Nephron progenitor cell (in vitro differentiated cells): ENCODE data around the gene SLC9A2.

ENCODE experiments used
- DNase-seq: peaks from one replicate; pipeline ENCODE4 v3.0.0; 2021
- H3K27ac Mint-ChIP-seq: 2 replicates; pipeline ENCODE4 v1.8.0; 2021; ENCODE audit warnings: mild to moderate bottlenecking, moderate library complexity, mixed read lengths
- H3K27me3 Mint-ChIP-seq: 2 replicates; pipeline ENCODE4 v1.8.0; 2021; ENCODE audit warnings: mild to moderate bottlenecking, low read depth, mixed read lengths; ENCODE audit not compliant: poor library complexity
- H3K36me3 Mint-ChIP-seq: 2 replicates; pipeline ENCODE4 v1.8.0; 2021; ENCODE audit warnings: low read depth, mixed read lengths
- H3K4me1 Mint-ChIP-seq: 2 replicates; pipeline ENCODE4 v1.8.0; 2021; ENCODE audit warnings: mixed read lengths
- H3K4me3 Mint-ChIP-seq: 2 replicates; pipeline ENCODE4 v1.8.0; 2021; ENCODE audit warnings: mild to moderate bottlenecking, moderate library complexity, mixed read lengths
- H3K9me3 Mint-ChIP-seq: 2 replicates; pipeline ENCODE4 v1.8.0; 2021; ENCODE audit warnings: mild to moderate bottlenecking, moderate library complexity, mixed read lengths
- TF ChIP-seq, protein P1 (sequence below): fragments of 200-600 bp; sonication (generic); IDR thresholded peaks from 2 replicates; pipeline ENCODE4 v1.5.0; 2021; ENCODE audit warnings: antibody characterized with exemption

The SLC9A2 gene

GRCh38 chr2:102585847-102586404 is 33.4 kb upstream of the SLC9A2 start:
- Mint-ChIP-seq H3K27me3 (no peaks in the 10 kb centered on the region), H3K27ac (no peak overlapping the region), H3K36me3 (no peaks in the 10 kb centered on the region), H3K4me3 (no peak overlapping the region), H3K9me3 (peaks cover 6% of the 10 kb centered on the region), H3K4me1 (peaks cover 5% of the 10 kb centered on the region)
- TF ChIP-seq, protein P1, sequence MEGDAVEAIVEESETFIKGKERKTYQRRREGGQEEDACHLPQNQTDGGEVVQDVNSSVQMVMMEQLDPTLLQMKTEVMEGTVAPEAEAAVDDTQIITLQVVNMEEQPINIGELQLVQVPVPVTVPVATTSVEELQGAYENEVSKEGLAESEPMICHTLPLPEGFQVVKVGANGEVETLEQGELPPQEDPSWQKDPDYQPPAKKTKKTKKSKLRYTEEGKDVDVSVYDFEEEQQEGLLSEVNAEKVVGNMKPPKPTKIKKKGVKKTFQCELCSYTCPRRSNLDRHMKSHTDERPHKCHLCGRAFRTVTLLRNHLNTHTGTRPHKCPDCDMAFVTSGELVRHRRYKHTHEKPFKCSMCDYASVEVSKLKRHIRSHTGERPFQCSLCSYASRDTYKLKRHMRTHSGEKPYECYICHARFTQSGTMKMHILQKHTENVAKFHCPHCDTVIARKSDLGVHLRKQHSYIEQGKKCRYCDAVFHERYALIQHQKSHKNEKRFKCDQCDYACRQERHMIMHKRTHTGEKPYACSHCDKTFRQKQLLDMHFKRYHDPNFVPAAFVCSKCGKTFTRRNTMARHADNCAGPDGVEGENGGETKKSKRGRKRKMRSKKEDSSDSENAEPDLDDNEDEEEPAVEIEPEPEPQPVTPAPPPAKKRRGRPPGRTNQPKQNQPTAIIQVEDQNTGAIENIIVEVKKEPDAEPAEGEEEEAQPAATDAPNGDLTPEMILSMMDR, result no peak
- DNase-seq, result no peak

DNA sequence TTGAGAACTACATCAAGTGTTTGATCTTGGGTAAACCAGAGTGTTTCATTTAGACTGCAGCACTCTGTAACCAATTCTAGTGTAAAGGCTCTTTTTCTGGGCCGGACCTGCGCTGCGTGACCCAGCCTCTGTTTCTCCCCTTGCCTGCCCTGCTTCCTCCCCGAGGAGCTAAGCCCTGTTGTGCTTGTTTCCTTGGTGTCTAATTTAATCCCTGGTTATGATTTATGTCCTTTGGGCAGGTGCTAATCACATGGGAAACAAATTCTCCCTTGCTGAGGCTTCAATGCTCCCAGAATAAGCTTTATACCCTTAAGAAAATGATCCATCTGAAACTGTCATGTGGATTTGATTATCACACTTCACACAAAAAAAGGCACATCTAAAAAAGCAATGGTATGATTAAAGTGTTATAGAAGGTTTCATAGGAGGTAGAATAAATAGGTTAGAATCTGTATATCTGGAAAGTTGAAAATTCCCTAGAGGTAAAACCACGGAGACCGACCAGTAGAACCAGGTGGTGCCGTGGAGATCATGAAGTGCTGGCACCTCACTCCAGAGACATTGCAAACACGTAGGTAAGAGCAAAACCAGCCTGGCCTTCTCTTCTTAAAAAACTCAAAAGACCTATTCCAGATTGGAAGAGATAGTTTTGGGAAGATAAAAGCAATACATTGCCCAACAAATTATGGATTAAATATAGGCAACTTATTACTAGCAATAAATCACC is 31.0 kb upstream of the SLC9A2 start:
- Mint-ChIP-seq H3K27me3 (no peaks in the 10 kb centered on the region), H3K9me3 (no peaks in the 10 kb centered on the region), H3K4me1 (peaks cover 9% of the 10 kb centered on the region), H3K27ac (no peak overlapping the region), H3K4me3 (no peak overlapping the region), H3K36me3 (no peaks in the 10 kb centered on the region)
- TF ChIP-seq, protein P1, result no peak
- DNase-seq, result no peak

- peaks cover 9% of the 10 kb centered on the region for H3K4me1 Mint-ChIP-seq
- TF ChIP-seq, protein P1, result no peak
- no peaks in the 10 kb centered on the region for H3K9me3 Mint-ChIP-seq
- no peak for DNase-seq
- no peak overlapping the region for H3K4me3 Mint-ChIP-seq
- peak overlapping the region; percentile 22 for H3K27ac Mint-ChIP-seq
- no peaks in the 10 kb centered on the region for H3K36me3 Mint-ChIP-seq
- H3K27me3 Mint-ChIP-seq, result no peaks in the 10 kb centered on the region
These were observed 29.9 kb upstream of the SLC9A2 start for GRCh38 chr2:102589444-102589843.

DNA sequence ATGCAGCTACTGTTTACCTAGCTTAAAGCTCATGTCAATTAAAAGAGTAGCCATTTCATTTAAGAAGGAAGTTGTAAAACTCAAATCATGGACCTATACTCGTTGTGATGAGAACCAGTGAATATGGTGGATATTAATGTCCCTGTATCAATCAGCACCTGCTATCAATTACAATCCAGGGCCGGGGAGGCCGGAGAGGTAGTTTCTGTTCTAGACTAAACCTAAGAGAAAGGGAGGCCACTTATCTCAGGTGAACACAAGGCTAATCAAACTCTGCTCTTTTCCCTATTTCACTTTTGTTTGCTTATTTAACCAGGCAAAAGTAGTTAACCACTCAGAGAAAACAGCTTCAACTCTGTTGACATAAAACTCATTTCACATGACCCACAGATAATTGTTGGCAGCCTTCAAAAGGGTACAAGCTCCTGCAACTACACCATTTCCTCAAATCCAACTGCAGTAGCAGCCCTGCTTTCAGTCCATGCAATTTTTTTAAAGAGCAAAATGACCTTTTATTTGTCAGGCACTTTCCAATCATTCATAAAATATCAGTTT is 27.8 kb upstream of the SLC9A2 start:
- Mint-ChIP-seq H3K9me3 (no peaks in the 10 kb centered on the region), H3K36me3 (no peaks in the 10 kb centered on the region), H3K4me1 (peaks cover 9% of the 10 kb centered on the region), H3K27ac (no peak overlapping the region), H3K4me3 (no peak overlapping the region), H3K27me3 (no peaks in the 10 kb centered on the region)
- TF ChIP-seq, protein P1, result no peak
- no peak for DNase-seq

DNA sequence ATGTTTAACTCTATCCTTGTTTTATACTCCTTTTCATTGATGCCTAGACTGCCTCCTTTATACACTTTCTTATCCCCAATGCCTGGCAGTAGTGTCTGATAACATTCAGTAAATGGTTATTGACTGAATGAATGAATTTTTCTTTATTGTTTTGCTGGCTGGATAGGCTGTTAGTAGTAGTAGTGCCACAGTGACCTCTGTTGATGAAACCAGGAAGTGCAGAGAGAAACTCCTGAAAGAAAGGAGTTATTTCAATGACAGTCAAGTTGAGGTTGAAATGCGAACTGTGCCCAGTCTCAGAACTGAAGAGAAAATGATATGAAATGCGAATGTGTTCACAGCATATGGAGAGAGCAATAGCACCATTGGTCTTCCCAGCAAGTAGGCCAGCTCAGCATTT is 26.8 kb upstream of the SLC9A2 start:
- Mint-ChIP-seq H3K36me3 (no peaks in the 10 kb centered on the region), H3K27ac (no peak overlapping the region), H3K4me3 (no peak overlapping the region), H3K9me3 (no peaks in the 10 kb centered on the region), H3K27me3 (no peaks in the 10 kb centered on the region), H3K4me1 (peaks cover 9% of the 10 kb centered on the region)
- DNase-seq, result no peak
- TF ChIP-seq, protein P1, result peak; percentile 26
